Epithelial cell of esophagus (primary cell): ENCODE data around the gene DGAT2.
A peak's percentile ranks its signal among the peaks of the same experiment; 100 is the strongest.

ENCODE experiments used
- DNase-seq: peaks from one replicate; pipeline ENCODE4 v3.0.0; 2010; ENCODE audit warnings: low read depth
- H3K4me3 ChIP-seq: 2 replicates; pipeline ENCODE4 v1.5.1; 2011; ENCODE audit warnings: mild to moderate bottlenecking, low read length, control low read depth
- CTCF ChIP-seq: IDR thresholded peaks from 2 replicates; pipeline ENCODE4 v1.5.1; 2011; ENCODE audit warnings: low read depth, mild to moderate bottlenecking, low read length, control low read depth, inconsistent platforms; ENCODE audit not compliant: insufficient read depth; ENCODE audit errors: missing control alignments

The DGAT2 gene

GRCh38 chr11:75826461-75827230 lies 58.1 kb downstream of the DGAT2 start:
- no peak for TF ChIP-seq CTCF
- no peak for DNase-seq
- no peak overlapping the region for H3K4me3 ChIP-seq

- no peak overlapping the region for H3K4me3 ChIP-seq
- DNase-seq, result no peak
- TF ChIP-seq CTCF, result no peak
Measured at GRCh38 chr11:75827562-75827961, 59.0 kb downstream of the DGAT2 start.

GRCh38 chr11:75831915-75832502 lies 63.4 kb downstream of the DGAT2 start:
- DNase-seq, result no peak
- TF ChIP-seq CTCF, result no peak
- H3K4me3 ChIP-seq, result no peak overlapping the region

- DNase-seq, result no peak
- TF ChIP-seq CTCF, result no peak
- H3K4me3 ChIP-seq, result no peak overlapping the region
Measured at GRCh38 chr11:75834728-75835127, 66.2 kb downstream of the DGAT2 start.

GRCh38 chr11:75836417-75836816 lies 67.8 kb downstream of the DGAT2 start:
- no peak for DNase-seq

GRCh38 chr11:75839851-75840250 lies 71.3 kb downstream of the DGAT2 start:
- no peak for TF ChIP-seq CTCF
- H3K4me3 ChIP-seq, result no peak overlapping the region
- DNase-seq, result peak; percentile 20

More at GRCh38 chr11:75836417-75836816, 67.8 kb downstream of the DGAT2 start:
- no peak for TF ChIP-seq CTCF
- no peak overlapping the region for H3K4me3 ChIP-seq
